Nephron (organoid): ENCODE results near the gene VSIG10L.

Experiments
- H3K27ac Mint-ChIP-seq, 3 experiments: 2 replicates each; pipeline ENCODE4 v1.8.0; 2020; ENCODE audit warnings: mixed read lengths in 3 of 3, mild to moderate bottlenecking in 2 of 3, moderate library complexity in 1 of 3
- H3K27me3 Mint-ChIP-seq: 2 replicates; pipeline ENCODE4 v1.8.0; 2021; ENCODE audit warnings: low read depth, mild to moderate bottlenecking, moderate library complexity, mixed read lengths
- H3K36me3 Mint-ChIP-seq: 2 replicates; pipeline ENCODE4 v1.8.0; 2020; ENCODE audit warnings: low read depth, mixed read lengths
- H3K4me1 Mint-ChIP-seq: 2 replicates; pipeline ENCODE4 v1.8.0; 2020; ENCODE audit warnings: mixed read lengths
- H3K4me3 Mint-ChIP-seq, 3 experiments: 2 replicates each; pipeline ENCODE4 v1.8.0; 2020; ENCODE audit warnings: mild to moderate bottlenecking in 3 of 3, mixed read lengths in 3 of 3, moderate library complexity in 2 of 3
- H3K9me3 Mint-ChIP-seq: 2 replicates; pipeline ENCODE4 v1.8.0; 2020; ENCODE audit warnings: mixed read lengths
- CTCF ChIP-seq, 3 experiments: fragments of 200-600 bp; sonication (generic); IDR thresholded peaks; one replicate each; pipeline ENCODE4 v1.5.0; 2021; ENCODE audit warnings: antibody characterized with exemption in 3 of 3; ENCODE audit not compliant: unreplicated experiment in 3 of 3

VSIG10L gene

GRCh38 chr19:51345076-51345620 lies 3.2 kb upstream of the VSIG10L start:
- no peak for TF ChIP-seq CTCF (IDR thresholded peaks at IDR 0.05; ENCODE audit: unreplicated experiment in 3 of 3)
- Mint-ChIP-seq H3K36me3 (peaks cover 20% of the 10 kb centered on the region), H3K4me3 (peak overlapping the region in 1 of 3 experiments; percentile 28), H3K27me3 (peaks cover 17% of the 10 kb centered on the region), H3K27ac (no peak overlapping the region), H3K4me1 (peaks cover 10% of the 10 kb centered on the region), H3K9me3 (no peaks in the 10 kb centered on the region)

GRCh38 chr19:51342631-51343569 lies 961 bp upstream of the VSIG10L start:
- Mint-ChIP-seq H3K4me1 (peaks cover 15% of the 10 kb centered on the region), H3K27me3 (peaks cover 17% of the 10 kb centered on the region), H3K4me3 (peak overlapping the region; percentile 12 to 74 (median 51)), H3K27ac (peak overlapping the region in 2 of 3 experiments; percentile 49 to 71), H3K36me3 (peaks cover 20% of the 10 kb centered on the region), H3K9me3 (no peaks in the 10 kb centered on the region)
- TF ChIP-seq CTCF (IDR thresholded peaks at IDR 0.05; ENCODE audit: unreplicated experiment in 3 of 3), result no peak

- Mint-ChIP-seq H3K9me3 (no peaks in the 10 kb centered on the region), H3K27ac (no peak overlapping the region), H3K4me3 (peak overlapping the region; percentile 77 to 84 (median 81)), H3K27me3 (peaks cover 17% of the 10 kb centered on the region), H3K4me1 (peaks cover 15% of the 10 kb centered on the region), H3K36me3 (peaks cover 8% of the 10 kb centered on the region)
- no peak for TF ChIP-seq CTCF (IDR thresholded peaks at IDR 0.05; ENCODE audit: unreplicated experiment in 3 of 3)
These were observed 873 bp downstream of the VSIG10L start for GRCh38 chr19:51341066-51341465.

GRCh38 chr19:51339687-51340656 lies 2.0 kb downstream of the VSIG10L start:
- Mint-ChIP-seq H3K4me1 (peaks cover 15% of the 10 kb centered on the region), H3K4me3 (peak overlapping the region; percentile 90 to 97 (median 95))
- TF ChIP-seq CTCF (IDR thresholded peaks at IDR 0.05; ENCODE audit: unreplicated experiment in 3 of 3), result peak; percentile 13 to 27 (median 13)

GRCh38 chr19:51339313-51339686 lies 2.6 kb downstream of the VSIG10L start:
- Mint-ChIP-seq H3K4me3 (peak overlapping the region; percentile 90 to 97 (median 95)), H3K4me1 (peaks cover 15% of the 10 kb centered on the region), H3K9me3 (no peaks in the 10 kb centered on the region), H3K36me3 (peaks cover 11% of the 10 kb centered on the region), H3K27ac (peak overlapping the region; percentile 81 to 96 (median 96)), H3K27me3 (peaks cover 17% of the 10 kb centered on the region)
- no peak for TF ChIP-seq CTCF (IDR thresholded peaks at IDR 0.05; ENCODE audit: unreplicated experiment in 3 of 3)

More at GRCh38 chr19:51339687-51340656, 2.0 kb downstream of the VSIG10L start:
- Mint-ChIP-seq H3K27ac (peak overlapping the region; percentile 81 to 96 (median 96)), H3K36me3 (peaks cover 8% of the 10 kb centered on the region), H3K27me3 (peaks cover 17% of the 10 kb centered on the region), H3K9me3 (no peaks in the 10 kb centered on the region)
